Activated CD8-positive, alpha-beta T cell treated with anti-CD3 and anti-CD28 coated beads, Interleukin-2, amount 10 ng/mL, durations not matched to agents 7 days and 5 days (primary cell): ENCODE data around the gene PDE8B. TPM values are rescaled to one million over a fixed set of nuclear protein-coding genes. Genes with fewer than 3 reads are reported as not detected.

Source experiments
- ATAC-seq: fragments of 150-1000 bp; cut with Tn5 transposase; one replicate; pipeline ENCODE4 v1.10.0; 2021; ENCODE audit warnings: moderate library complexity
- CTCF ChIA-PET: fragments of 350-600 bp; sonication (Branson Sonifier 250); formaldehyde crosslinking; loops from one replicate; lab custom pipeline; 2021; ENCODE audit warnings: antibody characterized with exemption; lab: Charles Lee
- POLR2A ChIA-PET: fragments of 350-600 bp; sonication (Branson Sonifier 250); formaldehyde crosslinking; loops from one replicate; lab custom pipeline; 2021; ENCODE audit warnings: antibody characterized with exemption; lab: Charles Lee
- DNase-seq: peaks from one replicate; pipeline ENCODE4 v3.0.0-alpha.2; 2020
- H3K27ac Mint-ChIP-seq: one replicate; pipeline ENCODE4 v1.8.0; 2021; ENCODE audit warnings: mild to moderate bottlenecking, mixed read lengths
- H3K27me3 Mint-ChIP-seq: one replicate; pipeline ENCODE4 v1.8.0; 2021; ENCODE audit warnings: low read depth, mixed read lengths
- H3K36me3 Mint-ChIP-seq: one replicate; pipeline ENCODE4 v1.8.0; 2021; ENCODE audit warnings: low read depth, mixed read lengths
- H3K4me1 Mint-ChIP-seq: one replicate; pipeline ENCODE4 v1.8.0; 2021; ENCODE audit warnings: low read depth, mixed read lengths
- H3K4me3 Mint-ChIP-seq: one replicate; pipeline ENCODE4 v1.8.0; 2021; ENCODE audit warnings: mild to moderate bottlenecking, mixed read lengths
- H3K9me3 Mint-ChIP-seq: one replicate; pipeline ENCODE4 v1.8.0; 2022; ENCODE audit warnings: mixed read lengths; ENCODE audit not compliant: insufficient read depth
- total RNA-seq, 2 experiments: library from RNA; stranded (reverse); gene quantifications; one replicate each; pipeline ENCODE4 v1.2.3, GENCODE V29; 2021

Gene PDE8B
- total RNA-seq, 2 experiments from 2014 or later, result not detected

DNA sequence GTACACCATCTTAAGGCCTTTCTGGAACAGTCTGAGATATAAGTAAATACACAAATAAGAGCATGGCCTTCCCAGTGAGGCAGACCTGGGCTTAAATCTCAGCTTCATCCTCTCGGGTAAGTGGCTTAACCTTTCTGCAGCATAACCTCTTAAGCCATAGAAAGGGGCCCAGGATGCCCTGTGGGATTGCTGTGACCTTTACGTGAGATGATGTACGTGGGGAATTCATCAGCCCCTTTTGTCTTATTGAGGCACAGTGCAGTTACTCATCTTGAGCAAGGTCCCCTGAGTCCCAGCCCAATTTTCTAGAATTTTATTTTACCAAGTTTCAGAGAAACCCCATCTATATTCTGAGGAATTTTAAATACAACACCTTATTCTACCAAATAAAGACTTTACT, 92.2 kb downstream of the PDE8B start:
- no peak overlapping the region for H3K27ac Mint-ChIP-seq
- H3K4me1 Mint-ChIP-seq, result peaks cover 2% of the 10 kb centered on the region
- H3K36me3 Mint-ChIP-seq, result no peaks in the 10 kb centered on the region
- POLR2A ChIA-PET, result no interaction called here
- DNase-seq (no peak), ATAC-seq (no peak)
- H3K4me3 Mint-ChIP-seq, result no peak overlapping the region
- CTCF ChIA-PET, result no interaction called here
- no peaks in the 10 kb centered on the region for H3K9me3 Mint-ChIP-seq
- peaks cover 4% of the 10 kb centered on the region for H3K27me3 Mint-ChIP-seq

GRCh38 chr5:77304388-77304787, 93.9 kb downstream of the PDE8B start:
- ChIA-PET CTCF (no interaction called here), POLR2A (no interaction called here)
- no peak overlapping the region for H3K27ac Mint-ChIP-seq
- no peaks in the 10 kb centered on the region for H3K4me1 Mint-ChIP-seq
- H3K4me3 Mint-ChIP-seq, result no peak overlapping the region
- DNase-seq (no peak), ATAC-seq (no peak)
- H3K36me3 Mint-ChIP-seq, result no peaks in the 10 kb centered on the region
- peaks cover 4% of the 10 kb centered on the region for H3K27me3 Mint-ChIP-seq
- no peaks in the 10 kb centered on the region for H3K9me3 Mint-ChIP-seq

DNA sequence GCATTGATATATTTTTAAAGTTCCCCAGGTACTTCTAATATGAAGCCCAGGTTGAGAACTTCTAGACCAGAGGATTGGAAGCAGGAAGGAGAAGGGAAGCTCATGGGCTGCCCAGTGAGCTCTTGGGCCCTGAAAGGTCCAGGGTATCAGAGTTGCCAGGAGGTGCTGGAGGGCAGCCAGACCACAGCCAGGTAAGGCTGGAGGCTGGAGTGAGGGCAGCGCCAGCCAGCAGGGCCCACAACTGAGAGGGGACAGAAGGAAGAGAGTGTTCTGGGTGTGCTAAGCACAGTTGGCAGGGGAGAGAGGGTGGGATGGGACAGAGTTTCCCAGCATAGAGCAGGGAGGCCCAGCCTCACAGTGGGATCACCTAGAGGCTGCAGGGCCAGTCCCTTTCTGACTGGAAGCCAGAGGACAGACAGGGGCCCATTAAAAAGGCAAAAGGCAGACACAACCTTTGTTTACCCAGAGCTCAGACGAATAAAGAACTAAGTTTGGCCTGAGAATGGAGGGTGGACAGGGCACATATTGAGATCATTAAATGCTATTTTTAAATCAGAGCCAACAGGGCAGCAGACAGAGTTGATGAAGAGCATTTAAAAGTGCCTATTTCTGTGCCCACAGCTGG, 94.9 kb downstream of the PDE8B start:
- no peaks in the 10 kb centered on the region for H3K4me1 Mint-ChIP-seq
- no peak overlapping the region for H3K27ac Mint-ChIP-seq
- ATAC-seq (no peak), DNase-seq (no peak)
- no peaks in the 10 kb centered on the region for H3K9me3 Mint-ChIP-seq
- H3K4me3 Mint-ChIP-seq, result no peak overlapping the region
- H3K27me3 Mint-ChIP-seq, result peaks cover 4% of the 10 kb centered on the region
- ChIA-PET POLR2A (no interaction called here), CTCF (no interaction called here)
- no peaks in the 10 kb centered on the region for H3K36me3 Mint-ChIP-seq

DNA sequence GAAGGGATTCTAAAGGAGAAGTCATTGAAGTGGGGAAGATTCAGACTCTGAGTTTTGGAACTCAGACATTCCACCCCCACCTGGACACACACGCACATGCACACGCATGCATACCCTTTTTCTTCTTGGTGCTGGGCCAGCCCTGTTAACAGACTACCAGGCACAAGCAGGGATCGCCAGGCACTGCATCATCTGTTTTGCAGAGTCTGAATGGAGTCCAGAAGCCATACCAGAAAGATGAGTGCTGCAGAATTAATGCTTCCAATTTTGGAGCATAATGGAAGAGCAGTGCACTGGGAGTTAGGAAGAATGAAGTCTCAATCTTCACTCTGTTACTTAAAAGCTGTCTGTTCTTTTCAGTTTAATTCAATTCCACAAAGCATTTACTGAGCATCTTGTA, 95.5 kb downstream of the PDE8B start:
- no peak for ATAC-seq
- no peaks in the 10 kb centered on the region for H3K36me3 Mint-ChIP-seq
- no peaks in the 10 kb centered on the region for H3K4me1 Mint-ChIP-seq
- no peaks in the 10 kb centered on the region for H3K9me3 Mint-ChIP-seq
- CTCF ChIA-PET, result no interaction called here
- peaks cover 4% of the 10 kb centered on the region for H3K27me3 Mint-ChIP-seq
- POLR2A ChIA-PET, result no interaction called here
- H3K27ac Mint-ChIP-seq, result no peak overlapping the region
- H3K4me3 Mint-ChIP-seq, result no peak overlapping the region
- DNase-seq, result no peak

GRCh38 chr5:77306531-77306930, 96.1 kb downstream of the PDE8B start:
- ChIA-PET CTCF (no interaction called here), POLR2A (no interaction called here)
- Mint-ChIP-seq H3K9me3 (no peaks in the 10 kb centered on the region), H3K27ac (no peak overlapping the region), H3K4me1 (no peaks in the 10 kb centered on the region), H3K36me3 (no peaks in the 10 kb centered on the region), H3K27me3 (peaks cover 4% of the 10 kb centered on the region), H3K4me3 (no peak overlapping the region)
- ATAC-seq (no peak), DNase-seq (no peak)

DNA sequence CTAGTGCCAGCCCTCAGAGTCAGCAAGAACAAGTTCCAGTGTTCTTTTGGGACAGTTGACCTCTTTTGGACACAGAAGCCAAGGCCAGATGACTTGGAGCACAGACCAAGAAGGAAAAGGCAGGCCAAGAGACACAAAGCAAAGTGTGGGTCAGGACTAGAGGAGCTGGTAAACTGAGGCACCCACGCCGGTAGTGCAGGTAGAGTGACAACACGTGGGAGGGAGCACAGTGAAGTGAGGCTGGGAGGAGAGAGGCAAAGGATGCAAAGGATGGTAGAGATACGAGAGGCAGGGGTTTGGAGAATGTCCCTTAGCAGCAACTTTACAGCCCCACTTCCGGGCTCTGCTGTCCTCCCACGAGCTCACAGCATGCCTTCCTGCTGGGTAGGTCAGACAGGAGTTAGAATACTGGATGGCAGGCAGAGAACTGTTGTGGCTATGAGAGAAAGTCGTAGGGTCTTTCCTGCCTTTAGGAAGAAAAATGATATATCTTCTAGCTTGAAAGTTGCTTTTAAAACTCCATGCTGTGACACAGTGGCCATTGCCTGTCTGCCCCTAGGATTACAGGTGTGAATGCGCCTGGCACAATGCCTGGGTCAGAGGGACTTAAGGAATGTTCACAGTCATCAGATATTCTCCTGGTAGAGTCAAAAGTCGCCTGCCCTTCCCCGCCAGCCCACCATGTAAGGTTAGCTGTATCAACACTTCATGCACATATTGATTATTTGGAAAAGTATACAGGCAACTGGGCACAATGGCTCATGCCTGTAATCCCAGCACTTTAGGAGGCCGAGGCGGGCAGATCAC, 97.9 kb downstream of the PDE8B start:
- H3K4me3 Mint-ChIP-seq, result no peak overlapping the region
- no peaks in the 10 kb centered on the region for H3K4me1 Mint-ChIP-seq
- DNase-seq (no peak), ATAC-seq (no peak)
- CTCF ChIA-PET, result no interaction called here
- no peaks in the 10 kb centered on the region for H3K36me3 Mint-ChIP-seq
- no peaks in the 10 kb centered on the region for H3K9me3 Mint-ChIP-seq
- no peak overlapping the region for H3K27ac Mint-ChIP-seq
- POLR2A ChIA-PET, result no interaction called here
- H3K27me3 Mint-ChIP-seq, result peaks cover 4% of the 10 kb centered on the region

DNA sequence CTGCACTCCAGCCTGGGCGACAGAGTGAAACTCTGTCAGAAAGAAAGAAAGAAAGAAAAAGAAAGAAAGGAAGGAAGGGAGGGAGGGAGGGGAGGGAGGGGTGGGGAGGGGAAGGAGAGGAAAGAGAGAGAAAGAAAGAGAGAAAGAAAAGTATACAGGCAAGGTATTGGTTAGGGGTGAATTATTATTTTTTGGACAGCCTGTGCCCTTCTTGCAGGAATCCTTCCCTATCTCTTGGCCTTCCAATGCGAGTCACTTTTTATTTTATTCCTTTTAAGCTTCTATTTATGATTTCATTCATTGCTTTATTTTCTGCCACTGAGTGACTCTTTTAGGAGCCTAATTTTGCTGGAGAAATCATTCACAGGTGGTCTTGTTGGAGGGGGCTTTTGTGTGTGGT, 98.7 kb downstream of the PDE8B start:
- CTCF ChIA-PET, result no interaction called here
- H3K27me3 Mint-ChIP-seq, result peaks cover 9% of the 10 kb centered on the region
- POLR2A ChIA-PET, result no interaction called here
- no peaks in the 10 kb centered on the region for H3K9me3 Mint-ChIP-seq
- H3K4me3 Mint-ChIP-seq, result no peak overlapping the region
- H3K27ac Mint-ChIP-seq, result no peak overlapping the region
- no peaks in the 10 kb centered on the region for H3K4me1 Mint-ChIP-seq
- DNase-seq (no peak), ATAC-seq (no peak)
- no peaks in the 10 kb centered on the region for H3K36me3 Mint-ChIP-seq

DNA sequence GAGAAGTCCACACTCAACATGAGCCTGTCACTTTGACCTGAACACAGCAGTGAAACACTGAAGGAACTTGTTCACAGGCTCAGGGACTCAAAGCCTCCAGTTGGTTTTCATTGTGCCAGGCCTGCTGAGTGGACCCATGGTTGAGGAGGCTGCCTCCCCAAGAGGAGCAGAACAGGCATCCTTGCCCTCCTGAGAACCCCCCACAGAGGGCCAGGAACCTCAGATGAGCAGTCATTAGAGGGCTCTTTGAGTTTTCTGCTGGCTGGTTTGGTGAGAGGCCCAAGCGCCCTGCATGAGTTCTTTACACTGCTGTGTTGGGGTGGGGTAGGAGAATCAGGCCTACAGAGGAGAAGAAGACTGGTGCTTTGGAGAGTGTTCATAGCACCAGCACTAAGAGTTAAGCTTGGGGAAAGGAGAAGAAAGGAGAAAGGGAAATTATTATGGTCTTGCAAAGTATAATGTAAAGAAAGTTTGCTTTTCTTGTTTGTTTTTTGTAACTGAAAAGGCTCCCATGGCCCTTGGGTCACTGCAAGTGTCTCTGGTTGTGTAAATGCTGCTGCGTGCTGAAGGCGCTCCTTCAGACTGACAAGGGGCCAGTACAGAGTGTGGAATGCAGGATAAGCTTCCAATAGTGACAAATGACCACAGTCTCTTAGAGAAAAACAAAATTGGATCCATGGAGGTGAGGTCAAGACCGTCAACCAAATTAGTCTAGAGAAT, 100.2 kb downstream of the PDE8B start:
- H3K27ac Mint-ChIP-seq, result no peak overlapping the region
- no peaks in the 10 kb centered on the region for H3K4me1 Mint-ChIP-seq
- no peak for ATAC-seq
- H3K4me3 Mint-ChIP-seq, result no peak overlapping the region
- ChIA-PET CTCF (no interaction called here), POLR2A (no interaction called here)
- no peaks in the 10 kb centered on the region for H3K9me3 Mint-ChIP-seq
- no peaks in the 10 kb centered on the region for H3K36me3 Mint-ChIP-seq
- H3K27me3 Mint-ChIP-seq, result peaks cover 11% of the 10 kb centered on the region
- DNase-seq, result no peak

- Mint-ChIP-seq H3K27me3 (peaks cover 9% of the 10 kb centered on the region), H3K9me3 (no peaks in the 10 kb centered on the region), H3K36me3 (no peaks in the 10 kb centered on the region), H3K4me3 (no peak overlapping the region), H3K27ac (no peak overlapping the region), H3K4me1 (no peaks in the 10 kb centered on the region)
- ATAC-seq (no peak), DNase-seq (no peak)
- ChIA-PET CTCF (no interaction called here), POLR2A (no interaction called here)
Observed at GRCh38 chr5:77311214-77311571, 100.7 kb downstream of the PDE8B start.

DNA sequence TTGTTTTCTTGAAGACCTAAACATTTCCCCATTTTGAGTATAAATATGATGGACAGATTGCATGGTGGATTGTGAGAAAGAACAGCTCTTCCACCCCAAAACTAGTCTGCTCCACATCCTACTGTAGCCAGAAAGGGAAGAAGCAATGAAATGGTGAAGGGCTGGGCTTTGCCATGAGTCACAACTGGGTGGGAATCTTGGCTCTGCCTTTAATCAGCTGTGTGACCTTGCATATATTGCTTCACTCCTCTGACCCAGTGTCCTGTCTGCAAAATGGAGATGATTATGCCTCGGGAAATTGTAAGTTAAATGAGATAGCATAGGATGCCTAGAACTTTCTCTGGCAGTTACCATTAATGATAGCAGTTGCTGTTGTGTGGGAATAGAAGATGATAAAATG, 101.9 kb downstream of the PDE8B start:
- CTCF ChIA-PET, result no interaction called here
- H3K27me3 Mint-ChIP-seq, result peaks cover 11% of the 10 kb centered on the region
- no peak for ATAC-seq

DNA sequence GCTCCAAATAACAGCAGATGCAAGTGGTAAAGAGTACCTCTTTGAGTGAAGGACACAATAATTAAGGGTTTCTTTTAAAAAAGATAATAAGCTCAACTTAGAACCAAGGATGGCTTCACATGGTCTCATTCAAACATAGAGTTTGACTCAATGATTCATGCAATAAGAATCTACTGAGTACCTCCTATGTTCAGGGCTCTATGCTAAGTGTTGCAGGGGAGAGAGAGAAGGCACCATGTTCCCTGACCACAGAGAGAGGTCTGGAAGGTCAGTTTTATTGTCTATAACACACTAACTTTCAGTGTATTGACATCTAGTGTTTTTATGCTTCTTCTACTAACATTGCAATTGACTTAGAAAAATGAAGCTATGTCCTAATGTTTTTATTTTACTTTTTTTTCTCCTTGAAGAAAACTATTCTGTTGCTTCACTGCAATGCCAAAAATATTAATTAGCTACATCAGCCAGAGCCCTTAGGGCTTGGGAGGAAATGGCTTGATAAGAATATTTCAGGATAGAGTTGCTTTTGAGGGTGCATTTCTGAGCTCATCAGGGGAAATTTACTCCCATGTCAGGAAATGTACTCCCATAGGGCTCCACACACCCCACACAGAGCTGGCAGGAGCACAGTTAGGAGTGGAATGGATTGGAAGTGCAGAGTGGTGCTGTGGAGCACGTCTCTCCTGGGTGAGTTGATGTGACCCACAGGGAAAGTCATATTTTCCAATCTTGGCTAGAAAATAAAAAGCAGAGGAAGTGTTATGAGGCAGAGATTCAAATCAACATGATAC, 106.6 kb downstream of the PDE8B start:
- Mint-ChIP-seq H3K36me3 (no peaks in the 10 kb centered on the region), H3K27ac (no peak overlapping the region), H3K9me3 (no peaks in the 10 kb centered on the region), H3K27me3 (peaks cover 19% of the 10 kb centered on the region), H3K4me1 (no peaks in the 10 kb centered on the region), H3K4me3 (no peak overlapping the region)
- no peak for DNase-seq
- CTCF ChIA-PET, result no interaction called here
- ATAC-seq, result no peak
- POLR2A ChIA-PET, result no interaction called here

More for the DNA sequence above, 101.9 kb downstream of the PDE8B start:
- H3K27ac Mint-ChIP-seq, result no peak overlapping the region
- no peaks in the 10 kb centered on the region for H3K9me3 Mint-ChIP-seq
- no peak overlapping the region for H3K4me3 Mint-ChIP-seq
- H3K4me1 Mint-ChIP-seq, result no peaks in the 10 kb centered on the region
- H3K36me3 Mint-ChIP-seq, result no peaks in the 10 kb centered on the region
- DNase-seq, result no peak
- POLR2A ChIA-PET, result no interaction called here

GRCh38 chr5:77318060-77318459, 107.6 kb downstream of the PDE8B start:
- ATAC-seq (no peak), DNase-seq (no peak)
- ChIA-PET POLR2A (no interaction called here), CTCF (no interaction called here)
- no peaks in the 10 kb centered on the region for H3K36me3 Mint-ChIP-seq
- no peak overlapping the region for H3K4me3 Mint-ChIP-seq
- H3K4me1 Mint-ChIP-seq, result no peaks in the 10 kb centered on the region
- H3K27me3 Mint-ChIP-seq, result peaks cover 19% of the 10 kb centered on the region
- no peak overlapping the region for H3K27ac Mint-ChIP-seq
- H3K9me3 Mint-ChIP-seq, result no peaks in the 10 kb centered on the region
